HG03280 (cell line): ENCODE measurements around the gene WNT3A.
"Not testable (repeated sequence)": the region's sequence is repeated elsewhere in the genome, so short reads cannot be mapped to it uniquely, and the experiment has no call there.

ENCODE experiments used
- ATAC-seq: cut with Tn5 transposase; IDR thresholded peaks from one replicate; pipeline ENCODE4 v1.9.1; 2021; ENCODE audit warnings: mild to moderate bottlenecking, moderate library complexity; ENCODE audit not compliant: unreplicated experiment

The WNT3A gene, protein sequence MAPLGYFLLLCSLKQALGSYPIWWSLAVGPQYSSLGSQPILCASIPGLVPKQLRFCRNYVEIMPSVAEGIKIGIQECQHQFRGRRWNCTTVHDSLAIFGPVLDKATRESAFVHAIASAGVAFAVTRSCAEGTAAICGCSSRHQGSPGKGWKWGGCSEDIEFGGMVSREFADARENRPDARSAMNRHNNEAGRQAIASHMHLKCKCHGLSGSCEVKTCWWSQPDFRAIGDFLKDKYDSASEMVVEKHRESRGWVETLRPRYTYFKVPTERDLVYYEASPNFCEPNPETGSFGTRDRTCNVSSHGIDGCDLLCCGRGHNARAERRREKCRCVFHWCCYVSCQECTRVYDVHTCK

DNA sequence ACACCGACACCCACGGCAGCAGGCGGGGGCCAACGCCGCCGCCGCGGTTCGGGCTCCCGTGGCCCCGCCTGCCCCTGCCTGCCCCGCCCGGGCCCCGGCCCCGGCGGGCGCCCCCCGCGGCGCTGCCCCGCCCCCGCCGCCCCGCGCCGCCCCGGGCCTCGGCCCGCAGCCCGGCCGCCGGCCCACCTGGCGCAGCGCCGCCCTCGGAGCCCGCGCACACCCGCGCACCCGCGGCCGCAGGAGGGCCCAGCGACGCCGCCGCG lies at the start of gene WNT3A:
Gene WNT3A, plus strand, starts transcription at position 213 of the 263 bp plus-strand sequence. CDS start 131 bp downstream, outside the sequence.
- no peak for ATAC-seq

DNA sequence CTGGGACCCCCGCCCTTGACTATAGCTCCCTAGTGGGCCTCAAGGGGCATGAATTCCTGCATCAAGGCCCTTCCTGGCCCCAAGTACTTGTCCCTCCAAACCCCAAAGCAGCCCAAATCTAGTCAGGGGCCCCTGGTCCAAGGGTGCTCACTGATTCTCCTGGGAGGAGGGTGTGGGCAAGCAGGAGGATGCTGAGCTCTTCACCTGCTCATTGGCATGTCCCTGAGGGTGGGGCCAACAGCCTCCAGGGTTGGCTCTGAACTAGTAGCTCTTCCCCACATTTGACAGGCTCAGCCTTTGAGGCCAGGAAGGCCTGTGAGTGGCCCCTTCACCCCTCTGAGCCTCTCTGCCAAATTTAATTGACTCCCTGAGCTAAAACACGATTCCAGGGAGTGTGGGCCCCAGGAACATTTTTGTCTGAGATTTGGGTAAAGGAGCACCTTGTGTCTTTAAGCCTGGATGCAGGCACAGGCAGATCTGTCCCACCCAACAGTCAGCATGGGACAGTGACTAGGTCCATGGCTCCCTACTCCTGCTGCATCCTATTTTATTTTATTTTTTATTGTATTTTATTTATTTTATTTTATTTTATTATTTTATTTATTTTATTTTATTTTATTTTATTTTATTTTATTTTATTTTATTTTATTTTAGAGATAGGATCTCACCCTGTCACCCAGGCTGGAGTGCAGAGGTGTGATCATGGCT lies 48.0 kb upstream of the WNT3A start:
- ATAC-seq: no peak

DNA sequence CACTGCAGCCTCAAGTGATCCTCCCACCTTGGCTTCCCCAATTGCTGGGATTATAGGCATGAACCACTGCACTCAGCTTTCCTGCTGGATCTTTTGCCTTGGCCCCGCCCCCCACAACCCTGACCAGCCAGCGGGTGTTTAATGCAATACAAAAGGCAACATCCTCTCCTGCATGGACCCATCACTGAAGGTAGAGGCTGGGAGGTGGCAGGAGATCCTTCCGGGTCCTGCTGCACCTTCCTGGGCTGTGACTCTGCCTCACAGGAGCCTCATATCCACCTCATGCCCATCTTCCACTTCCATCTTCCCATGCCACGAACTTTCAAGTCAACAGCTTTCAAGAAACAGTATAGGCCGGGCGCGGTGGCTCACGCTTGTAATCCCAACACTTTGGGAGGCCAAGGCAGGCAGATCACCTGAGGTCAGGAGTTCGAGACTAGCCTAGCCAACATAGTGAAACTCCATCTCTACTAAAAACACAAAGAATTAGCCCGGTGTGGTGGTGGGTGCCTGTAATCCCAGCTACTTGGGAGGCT lies 47.4 kb upstream of the WNT3A start:
- no peak for ATAC-seq

DNA sequence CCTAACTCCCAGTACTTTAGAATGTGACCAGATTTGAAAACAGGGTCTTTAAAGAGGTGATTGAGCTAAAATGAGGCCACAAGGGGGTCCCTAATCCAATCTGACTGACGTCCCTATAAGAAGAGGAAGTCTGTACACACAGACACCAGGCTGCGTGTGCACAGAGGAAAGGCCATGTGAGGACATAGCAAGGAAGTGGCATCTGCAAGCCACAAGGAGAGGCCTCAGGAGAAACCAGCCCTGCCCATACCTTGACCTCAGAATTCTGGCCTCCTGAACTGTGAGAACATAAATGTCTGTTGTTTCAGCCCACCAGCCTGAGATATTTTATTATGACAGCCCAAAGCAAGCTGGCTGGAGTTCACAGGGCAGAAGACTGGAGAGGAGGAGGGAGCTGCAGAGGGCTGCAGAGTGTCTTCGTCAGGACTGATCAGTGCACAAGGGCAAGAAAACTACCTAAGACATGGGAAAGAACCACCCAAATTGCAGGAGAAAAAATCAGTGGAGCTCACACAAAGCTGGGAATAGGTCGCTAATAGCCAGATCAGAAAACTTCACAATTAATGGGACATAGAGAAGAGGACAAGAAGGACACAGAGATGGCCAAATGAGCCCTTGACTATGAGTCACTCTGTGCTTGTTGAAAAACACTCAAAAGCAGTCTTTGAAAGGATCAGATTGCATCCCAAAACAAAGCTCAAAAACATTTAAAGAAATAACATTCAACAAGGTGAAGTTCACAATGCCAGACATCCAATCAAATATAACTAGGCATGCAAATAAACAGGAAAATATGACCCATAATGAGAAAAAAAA lies 44.9 kb upstream of the WNT3A start:
- ATAC-seq: no peak

DNA sequence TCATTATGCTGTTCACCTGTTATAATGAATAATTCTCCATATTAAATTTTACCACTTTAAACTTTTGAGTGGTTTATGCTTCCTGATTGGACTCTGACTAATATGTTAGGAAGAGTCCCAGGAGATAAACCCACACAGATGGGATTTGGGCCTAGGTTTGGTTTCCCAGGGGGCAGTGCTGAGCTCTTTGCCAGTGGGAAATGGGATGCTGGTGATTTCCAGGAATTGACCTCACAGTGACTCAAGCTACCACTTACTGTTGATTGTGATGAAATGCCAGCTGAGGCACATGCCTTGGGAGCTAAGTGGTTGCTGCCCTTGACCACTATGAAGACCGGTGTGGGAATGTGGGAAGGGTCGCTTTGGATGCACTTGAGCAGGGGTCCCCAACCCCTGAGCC lies 40.1 kb upstream of the WNT3A start:
- not testable (repeated sequence) for ATAC-seq

DNA sequence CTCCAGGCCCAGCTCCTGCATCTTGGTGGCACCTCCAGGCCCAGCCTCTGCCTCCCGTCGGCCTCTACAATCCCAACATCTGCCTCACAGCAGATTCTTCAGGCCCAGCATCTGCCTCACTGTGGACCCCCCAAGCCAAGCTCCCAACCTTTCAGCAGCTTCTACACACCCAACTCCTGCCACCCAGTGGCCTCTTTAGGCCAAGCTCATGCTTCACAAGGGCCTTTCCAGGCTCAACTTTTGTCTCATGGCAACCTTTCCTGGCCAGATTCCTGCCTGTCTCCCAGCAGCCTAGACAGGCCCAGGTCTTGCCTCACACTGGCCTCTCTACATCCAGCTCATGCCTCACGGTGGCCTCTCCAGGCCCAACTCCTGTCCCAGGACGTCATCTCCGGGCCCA lies 39.0 kb upstream of the WNT3A start:
- not testable (repeated sequence) for ATAC-seq

DNA sequence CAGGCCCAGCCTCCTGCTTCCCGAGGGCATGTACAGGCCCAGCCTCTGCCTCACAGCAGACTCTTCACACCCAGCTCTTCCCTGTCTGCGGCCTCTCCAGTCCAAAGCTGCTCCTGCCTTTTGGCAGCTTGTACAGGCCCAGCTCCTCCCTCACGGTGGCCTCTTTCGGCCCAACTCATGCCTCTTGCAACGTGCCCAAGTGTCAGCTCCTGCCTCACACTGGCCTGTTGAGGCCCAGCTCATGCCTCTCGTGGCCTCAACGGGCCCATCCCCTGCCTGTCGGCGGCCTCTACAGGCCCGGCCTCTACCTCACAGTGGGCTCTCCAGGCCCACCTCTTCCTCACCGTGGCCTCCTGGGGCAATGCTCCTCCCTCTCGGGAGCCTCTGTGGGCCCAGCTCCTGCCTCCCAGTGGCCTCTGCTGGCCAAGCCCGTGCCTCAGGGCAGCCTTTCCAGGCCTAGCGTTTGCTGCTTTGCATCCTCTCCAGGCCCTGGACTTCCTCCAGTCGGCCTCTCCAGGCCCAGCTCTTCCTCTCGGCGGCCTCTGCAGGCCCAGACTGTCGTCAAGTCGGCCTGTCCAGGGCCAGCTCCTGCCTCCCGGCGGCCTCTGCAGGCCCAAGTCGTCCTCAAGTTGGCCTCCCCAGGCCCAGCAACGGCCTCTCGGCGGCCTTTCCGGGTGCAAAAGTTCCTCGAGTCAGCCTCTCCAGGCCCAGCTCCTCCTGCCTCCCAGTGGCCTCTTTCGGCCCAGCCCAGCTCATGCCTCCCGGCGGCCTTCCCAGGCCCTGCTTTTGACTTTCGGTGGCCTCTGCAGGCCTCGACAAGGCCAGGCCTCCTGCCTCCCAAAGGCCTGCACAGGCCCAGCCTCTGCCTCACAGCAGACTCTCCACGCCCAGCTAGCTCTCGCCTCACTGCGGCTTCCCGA lies 36.5 kb upstream of the WNT3A start:
- not testable (repeated sequence) for ATAC-seq

DNA sequence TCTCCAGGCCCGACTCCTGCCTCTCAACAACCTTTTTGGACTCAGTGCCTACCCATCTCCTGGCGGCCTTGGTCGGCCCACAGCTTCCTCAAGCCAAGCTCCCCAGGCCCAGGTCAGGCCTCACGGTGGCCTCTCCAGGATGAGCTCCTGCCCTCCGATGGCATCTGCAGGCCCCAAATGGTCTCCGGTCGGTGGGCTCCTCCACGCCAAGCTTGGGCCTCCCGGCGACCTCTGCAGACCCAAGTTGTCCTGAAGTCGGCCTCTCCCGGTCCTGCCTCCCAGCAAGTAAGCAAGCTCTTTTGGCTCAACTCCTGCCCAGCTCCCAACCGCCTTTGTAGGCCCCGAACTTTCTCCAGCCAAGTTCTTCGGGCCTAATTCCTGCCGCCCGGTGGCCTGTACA lies 35.6 kb upstream of the WNT3A start:
- ATAC-seq: not testable (repeated sequence)

DNA sequence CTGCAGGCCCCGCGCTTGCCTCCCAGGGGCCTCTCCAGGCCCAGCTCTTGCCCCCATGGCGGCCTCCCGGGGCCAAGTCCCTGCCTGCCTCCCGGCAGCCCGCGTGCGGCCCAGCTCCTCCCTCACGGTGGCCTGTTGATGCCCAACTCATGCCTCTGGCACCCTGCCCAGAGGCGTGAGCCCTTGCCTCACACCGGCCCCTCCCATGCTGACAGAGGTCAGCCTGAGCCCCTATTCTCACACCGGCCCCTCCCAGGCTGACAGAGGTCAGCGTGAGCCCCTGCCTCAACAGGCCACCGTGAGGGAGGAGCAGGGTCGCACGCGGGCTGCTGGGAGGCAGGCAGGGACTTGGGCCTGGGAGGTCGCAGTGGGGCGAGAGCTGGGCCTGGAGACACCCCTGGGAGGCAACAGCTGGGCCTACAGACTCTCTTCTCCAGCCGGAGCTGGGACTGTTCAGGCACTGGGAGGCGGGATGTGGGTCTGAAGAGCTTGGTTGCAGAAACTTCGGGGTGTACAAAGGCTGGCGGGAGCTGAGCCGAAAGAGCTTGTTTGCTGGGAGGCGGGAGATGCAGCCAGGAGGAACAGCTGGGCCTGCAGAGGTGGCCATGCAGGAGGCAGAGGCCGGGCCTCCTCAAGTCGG lies 35.0 kb upstream of the WNT3A start:
- not testable (repeated sequence) for ATAC-seq

DNA sequence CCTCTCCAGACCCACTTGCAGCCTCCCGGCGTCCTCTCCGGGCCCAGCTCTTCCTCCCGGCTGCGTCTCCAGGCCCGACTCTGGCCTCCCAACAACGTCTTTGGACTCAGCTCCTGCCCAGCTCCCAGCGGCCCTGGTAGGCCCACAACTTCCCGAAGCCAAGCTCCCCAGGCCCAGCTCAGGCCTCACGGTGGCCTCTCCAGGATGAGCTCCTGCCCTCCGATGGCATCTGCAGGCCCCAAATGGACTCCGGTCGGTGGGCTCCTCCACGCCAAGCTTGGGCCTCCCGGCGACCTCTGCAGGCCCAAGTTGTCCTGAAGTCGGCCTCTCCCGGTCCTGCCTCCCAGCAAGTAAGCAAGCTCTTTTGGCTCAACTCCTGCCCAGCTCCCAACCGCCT lies 34.5 kb upstream of the WNT3A start:
- ATAC-seq: not testable (repeated sequence)

DNA sequence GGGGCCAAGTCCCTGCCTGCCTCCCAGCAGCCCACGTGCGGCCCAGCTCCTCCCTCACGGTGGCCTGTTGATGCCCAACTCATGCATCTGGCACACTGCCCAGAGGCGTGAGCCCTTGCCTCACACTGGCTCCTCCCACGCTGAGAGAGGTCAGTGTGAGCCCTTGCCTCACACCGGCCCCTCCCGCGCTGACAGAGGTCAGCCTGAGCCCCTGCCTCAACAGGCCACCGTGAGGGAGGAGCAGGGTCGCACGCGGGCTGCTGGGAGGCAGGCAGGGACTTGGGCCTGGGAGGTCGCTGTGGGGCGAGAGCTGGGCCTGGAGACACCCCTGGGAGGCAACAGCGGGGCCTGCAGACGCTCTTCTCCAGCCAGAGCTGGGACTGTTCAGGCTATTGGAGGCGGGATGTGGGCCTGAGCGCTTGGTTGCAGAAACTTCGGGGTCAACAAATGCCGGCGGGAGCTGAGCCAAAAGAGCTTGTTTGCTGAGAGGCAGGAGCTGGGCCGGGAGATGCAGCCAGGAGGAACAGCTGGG lies 33.9 kb upstream of the WNT3A start:
- not testable (repeated sequence) for ATAC-seq

DNA sequence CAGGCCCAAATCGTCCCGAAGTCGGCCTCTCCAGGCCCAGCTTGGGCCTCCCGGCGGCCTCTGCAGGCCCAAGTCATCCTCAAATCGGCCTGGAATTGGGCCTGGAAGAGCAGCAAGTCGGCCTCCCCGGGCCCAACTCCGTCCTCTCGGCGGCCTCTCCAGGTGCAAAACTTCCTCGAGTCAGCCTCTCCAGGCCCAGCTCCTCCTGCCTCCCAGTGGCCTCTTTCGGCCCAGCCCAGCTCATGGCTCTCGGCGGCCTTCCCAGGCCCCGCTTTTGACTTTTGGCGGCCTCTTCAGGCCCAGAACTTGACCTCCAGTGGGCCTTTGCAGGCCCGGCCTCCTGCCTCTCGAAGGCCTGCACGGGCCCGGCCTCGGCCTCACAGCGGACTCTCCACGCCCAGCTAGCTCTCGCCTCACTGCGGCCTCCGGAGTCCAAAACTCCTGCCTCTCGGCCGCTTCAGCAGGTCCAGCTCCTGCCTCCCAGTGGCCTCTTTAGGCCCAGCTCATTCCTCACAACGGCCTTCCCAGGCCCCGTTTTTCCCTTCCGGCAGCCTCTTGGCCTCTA lies 33.0 kb upstream of the WNT3A start:
- not testable (repeated sequence) for ATAC-seq

DNA sequence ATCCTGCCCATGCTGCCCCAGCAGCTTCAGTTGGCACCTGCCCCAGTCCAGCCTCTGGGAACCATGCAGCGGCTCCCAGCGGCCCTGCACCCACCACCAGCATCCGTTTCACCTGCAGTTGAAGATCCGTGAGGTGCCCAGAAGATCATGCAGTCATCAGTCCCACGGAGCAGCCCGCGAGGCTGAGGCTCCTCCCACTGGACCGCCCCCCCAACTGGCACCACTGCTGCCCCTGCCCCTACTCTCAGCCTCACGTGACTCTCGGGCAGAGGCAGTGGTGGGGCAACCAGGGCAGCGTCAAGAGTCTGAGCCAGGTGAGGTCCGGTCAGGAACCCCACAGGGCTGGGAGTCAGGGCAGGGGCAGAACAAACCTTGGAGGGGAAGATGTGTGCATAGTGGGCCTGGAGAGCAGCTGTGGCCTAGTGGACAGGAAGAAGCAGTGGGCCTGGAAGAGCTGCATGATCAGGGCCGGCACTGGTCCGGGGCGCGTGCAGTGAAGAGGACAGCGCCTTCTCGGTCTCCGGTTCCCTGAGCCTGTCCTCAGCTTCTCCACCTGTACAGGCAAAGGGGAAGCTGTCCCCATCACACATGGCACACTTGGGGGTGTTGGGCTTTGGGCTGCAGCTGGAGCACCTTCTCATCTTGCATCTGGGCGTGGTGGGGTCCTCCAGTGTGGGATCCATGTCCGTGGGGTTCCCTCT lies 31.1 kb upstream of the WNT3A start:
- not testable (repeated sequence) for ATAC-seq

DNA sequence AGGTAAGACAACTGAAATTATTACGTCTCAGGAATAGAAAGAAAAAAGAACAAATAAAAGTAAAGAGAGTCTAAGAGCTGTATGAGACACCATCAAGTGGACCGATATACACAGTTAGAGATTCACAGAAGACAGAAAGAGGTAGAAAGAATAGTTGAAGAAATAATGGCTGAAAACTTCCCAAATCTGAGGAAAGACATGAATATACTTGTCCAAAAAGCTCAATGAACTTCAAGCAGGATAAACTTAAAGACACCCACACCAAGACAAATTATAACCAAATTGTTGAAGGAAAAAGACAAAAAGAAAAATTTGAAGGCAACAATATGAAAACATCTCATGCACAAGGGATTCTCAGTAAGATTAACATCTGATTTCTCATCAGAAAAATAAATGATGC lies 19.6 kb upstream of the WNT3A start:
- no peak for ATAC-seq

DNA sequence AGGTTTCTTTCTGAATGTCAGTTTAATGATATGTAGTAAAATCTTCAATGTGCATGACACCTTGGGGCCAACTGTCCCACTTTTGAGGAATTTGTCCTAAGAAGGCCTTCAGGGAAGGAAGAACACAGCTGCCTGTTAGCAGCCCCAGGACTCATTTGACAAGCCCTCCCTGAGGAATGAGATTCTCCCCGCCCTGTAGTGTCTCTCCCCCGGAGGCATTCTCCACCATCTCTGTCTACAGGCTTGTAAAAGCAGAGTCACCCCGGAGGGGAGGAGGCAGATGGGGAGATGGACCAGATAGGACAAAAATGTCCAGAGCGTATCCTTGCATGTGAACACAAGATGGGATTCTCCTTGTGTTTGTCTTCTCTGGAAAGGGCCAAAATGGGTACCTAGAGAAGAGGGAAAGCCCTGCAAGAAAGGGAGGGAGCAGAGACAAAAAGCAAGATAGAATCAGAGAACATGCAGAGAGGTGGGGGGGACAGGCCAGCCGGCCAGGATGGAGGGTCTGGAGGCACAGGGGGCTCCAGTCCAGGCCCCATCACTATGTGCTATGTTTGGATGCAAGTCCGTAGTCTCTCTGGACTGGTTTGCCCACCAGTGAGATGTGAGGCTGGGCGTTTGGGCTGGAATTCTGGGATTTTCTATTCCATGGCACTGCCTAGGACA lies 12.0 kb upstream of the WNT3A start:
- ATAC-seq: no peak

DNA sequence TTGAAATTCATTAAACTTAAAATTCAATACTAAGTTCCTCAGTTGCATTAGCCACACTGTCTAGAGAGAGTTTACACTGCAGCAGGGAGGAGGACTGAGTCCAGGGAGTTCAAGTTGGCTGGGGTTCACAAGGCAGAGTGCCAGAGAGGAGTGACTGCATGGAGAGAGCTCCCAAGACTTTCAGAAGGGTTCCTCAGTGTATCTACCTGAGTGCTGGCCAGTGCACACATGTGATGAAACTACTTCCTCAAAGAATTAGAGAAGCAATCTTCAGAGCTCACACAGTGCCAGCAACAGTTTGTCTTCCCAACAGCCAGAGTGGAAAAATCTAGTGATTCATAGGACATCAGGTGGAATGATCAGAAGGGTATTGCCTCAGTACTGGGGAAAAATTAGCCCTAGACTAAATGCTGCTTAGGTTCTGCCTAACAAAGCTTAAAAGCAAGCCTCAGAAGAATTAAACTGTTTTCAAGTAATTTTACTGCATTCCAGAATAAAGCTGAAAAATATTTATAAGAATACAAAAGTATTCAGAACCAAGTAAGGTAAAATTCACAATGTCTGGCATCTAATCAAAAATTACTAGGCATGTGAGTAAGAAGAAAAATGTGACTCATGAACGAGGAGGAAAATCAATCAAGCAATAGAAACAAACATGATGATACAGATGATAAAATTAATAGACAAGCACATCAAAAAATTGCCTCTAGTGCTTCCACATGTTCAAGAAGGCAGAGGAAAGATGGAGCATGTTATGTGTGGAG lies 10.4 kb upstream of the WNT3A start:
- no peak for ATAC-seq

DNA sequence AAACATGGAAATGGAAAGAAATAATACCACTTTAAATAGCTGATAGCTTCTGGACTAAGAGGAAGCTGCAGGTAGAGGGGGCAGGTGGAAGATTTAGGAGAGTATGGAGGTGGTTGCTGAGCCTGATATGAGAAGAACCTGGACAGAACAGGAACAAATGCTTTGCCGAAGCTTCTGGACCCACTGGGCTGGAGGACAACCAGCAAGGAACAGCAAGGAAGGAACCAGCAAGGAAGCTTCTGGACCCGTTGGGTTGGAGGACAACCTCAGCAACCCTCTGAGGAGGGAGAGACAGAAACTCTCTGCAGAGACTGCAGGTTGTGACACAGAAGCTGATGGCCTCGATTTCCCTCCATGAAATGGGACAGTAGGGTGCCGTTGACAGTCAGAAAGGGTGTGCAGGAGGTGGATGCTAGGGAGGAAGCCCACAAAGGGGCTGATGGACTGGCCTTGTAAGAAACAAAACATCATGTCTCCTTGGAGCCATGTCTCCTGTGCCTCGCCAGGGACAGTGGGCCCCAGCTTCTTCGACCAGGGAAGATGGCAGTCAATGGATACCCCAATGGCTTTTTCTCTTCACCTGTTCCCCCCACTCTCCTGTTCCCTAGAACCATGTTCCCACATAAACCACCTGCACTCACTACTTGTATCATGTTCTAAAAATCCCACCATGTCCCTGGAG lies 8.3 kb upstream of the WNT3A start:
- ATAC-seq: no peak
